HEK293 (cell line): ENCODE measurements around the gene CACNG3.

Experiments
- CTCF ChIA-PET: fragments of 350-600 bp; formaldehyde crosslinking; extraction: SDS; loops from one replicate; lab custom pipeline; 2021; ENCODE audit warnings: antibody characterized with exemption; lab: Yijun Ruan, JAX
- POLR2A ChIA-PET: fragments of 300-600 bp; formaldehyde crosslinking; extraction: SDS; loops from one replicate; lab custom pipeline; 2020; ENCODE audit warnings: antibody characterized with exemption, inconsistent platforms; lab: Yijun Ruan, JAX
- H3K27ac ChIP-seq: fragments of 200-500 bp; sonication (Bioruptor generic); 2 replicates; pipeline ENCODE4 v1.5.1; 2014; ENCODE audit warnings: low read depth, low read length, control low read depth, inconsistent platforms; ENCODE audit errors: extremely low read depth
- H3K36me3 ChIP-seq, 2 experiments: fragments of 200-500 bp in 1 of 2; sonication (Bioruptor generic) in 1 of 2; 1 replicate in 1 of 2; 2 replicates in 1 of 2; pipeline ENCODE4 v1.5.1; 2014 to 2017; ENCODE audit warnings: inconsistent platforms in 2 of 2, low read length in 2 of 2; ENCODE audit not compliant: control insufficient read depth in 2 of 2, insufficient read depth in 1 of 2
- H3K4me1 ChIP-seq: fragments of 200-500 bp; sonication (Bioruptor generic); 2 replicates; pipeline ENCODE4 v1.5.1; 2014; ENCODE audit warnings: mild to moderate bottlenecking, low read length, inconsistent platforms; ENCODE audit not compliant: control insufficient read depth, insufficient read depth
- H3K4me3 ChIP-seq: 2 replicates; pipeline ENCODE4 v1.5.1; 2011; ENCODE audit warnings: low read depth, mild to moderate bottlenecking, control low read depth, low read length, moderate library complexity
- H3K9me3 ChIP-seq: fragments of 200-500 bp; sonication (Bioruptor generic); 2 replicates; pipeline ENCODE4 v1.5.1; 2014; ENCODE audit warnings: low read depth, low read length, inconsistent platforms; ENCODE audit not compliant: control insufficient read depth, insufficient read depth
- HOXC10 ChIP-seq: sonication (generic); formaldehyde crosslinking; IDR thresholded peaks from 2 replicates; pipeline ENCODE4 v1.8.1; 2023; ENCODE audit warnings: mild to moderate bottlenecking, missing genetic modification reagents
- KLF10 ChIP-seq: fragments of 450-650 bp; IDR thresholded peaks from 2 replicates; pipeline ENCODE4 v1.5.1; 2018; ENCODE audit warnings: missing biosample characterization, mild to moderate bottlenecking, missing genetic modification characterization
- PRDM1 ChIP-seq: fragments of 450-650 bp; formaldehyde crosslinking; IDR thresholded peaks from 2 replicates; pipeline ENCODE4; 2016; ENCODE audit warnings: missing biosample characterization, missing genetic modification characterization
- REPIN1 ChIP-seq: fragments of 450-650 bp; formaldehyde crosslinking; IDR thresholded peaks from 2 replicates; pipeline ENCODE4 v1.5.1; 2017; ENCODE audit warnings: missing biosample characterization, missing genetic modification characterization, low read depth
- ZEB2 ChIP-seq: fragments of 450-650 bp; formaldehyde crosslinking; IDR thresholded peaks from 2 replicates; pipeline ENCODE4 v1.5.1; 2016; ENCODE audit warnings: missing biosample characterization, missing genetic modification characterization
- ZNF138 ChIP-seq: fragments of 450-650 bp; formaldehyde crosslinking; IDR thresholded peaks from 2 replicates; pipeline ENCODE4 v1.5.1; 2016; ENCODE audit warnings: missing biosample characterization, missing genetic modification characterization, borderline replicate concordance
- ZNF175 ChIP-seq: fragments of 450-650 bp; formaldehyde crosslinking; IDR thresholded peaks from 2 replicates; pipeline ENCODE4 v1.5.1; 2016; ENCODE audit warnings: missing biosample characterization, missing genetic modification characterization
- ZNF211 ChIP-seq: fragments of 450-650 bp; formaldehyde crosslinking; IDR thresholded peaks from 2 replicates; pipeline ENCODE4 v1.5.1; 2016; ENCODE audit warnings: low read depth, missing biosample characterization, missing genetic modification characterization
- ZNF23 ChIP-seq: fragments of 450-650 bp; formaldehyde crosslinking; IDR thresholded peaks from 2 replicates; pipeline ENCODE4 v1.5.1; 2016; ENCODE audit warnings: missing biosample characterization, missing genetic modification characterization, borderline replicate concordance
- ZNF366 ChIP-seq: fragments of 450-650 bp; formaldehyde crosslinking; conservative IDR thresholded peaks from 2 replicates; pipeline ENCODE4 v1.5.1; 2016; ENCODE audit warnings: missing biosample characterization, missing genetic modification characterization
- ZNF610 ChIP-seq: fragments of 450-650 bp; formaldehyde crosslinking; IDR thresholded peaks from 2 replicates; pipeline ENCODE4 v1.5.1; 2016; ENCODE audit warnings: missing biosample characterization, missing genetic modification characterization, borderline replicate concordance
- TF ChIP-seq, protein P1 (sequence below): fragments of 450-650 bp; formaldehyde crosslinking; IDR thresholded peaks from 2 replicates; pipeline ENCODE4 v1.5.1; 2016; ENCODE audit warnings: missing biosample characterization, missing genetic modification characterization
- TF ChIP-seq, protein P2 (sequence below): fragments of 450-650 bp; formaldehyde crosslinking; IDR thresholded peaks from 2 replicates; pipeline ENCODE4 v1.5.1; 2016; ENCODE audit warnings: missing biosample characterization, missing genetic modification characterization, borderline replicate concordance
- TF ChIP-seq, protein P3 (sequence below): fragments of 450-650 bp; formaldehyde crosslinking; IDR thresholded peaks from 2 replicates; pipeline ENCODE4 v1.5.1; 2017; ENCODE audit warnings: missing biosample characterization, missing genetic modification characterization
- TF ChIP-seq, protein P4 (sequence below): fragments of 450-650 bp; formaldehyde crosslinking; IDR thresholded peaks from 2 replicates; pipeline ENCODE4 v1.5.1; 2016; ENCODE audit warnings: missing biosample characterization, missing genetic modification characterization, borderline replicate concordance
- TF ChIP-seq, protein P5 (sequence below): fragments of 450-650 bp; formaldehyde crosslinking; IDR thresholded peaks from 2 replicates; pipeline ENCODE4 v1.5.0; 2017; ENCODE audit warnings: missing biosample characterization, missing genetic modification characterization, borderline replicate concordance

CACNG3 gene

DNA sequence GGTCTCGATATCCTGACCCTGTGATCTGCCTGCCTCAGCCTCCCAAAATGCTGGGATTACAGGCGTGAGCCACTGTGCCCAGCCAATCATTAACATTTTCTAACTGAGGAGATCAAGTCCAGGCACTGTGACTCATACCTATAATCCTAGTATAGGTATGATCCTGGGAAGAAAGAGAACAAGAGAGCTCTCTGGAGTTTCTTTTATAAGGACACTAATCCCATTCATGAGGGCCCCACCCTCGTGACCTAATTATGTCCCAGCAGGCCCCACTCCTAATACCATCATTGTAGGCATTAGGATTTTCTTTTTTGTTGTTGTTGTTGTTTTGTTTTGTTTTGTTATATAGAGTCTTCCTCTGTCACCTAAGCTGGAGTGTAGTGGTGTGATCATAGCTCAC lies 80.4 kb downstream of the CACNG3 start:
- TF ChIP-seq ZNF211 (tag by site-specific recombination), result no peak
- TF ChIP-seq HOXC10 (CRISPR knock-in tag), result no peak
- TF ChIP-seq KLF10 (tag by site-specific recombination), result no peak
- no peak for TF ChIP-seq ZEB2 (tag by site-specific recombination)
- TF ChIP-seq ZNF138 (tag by site-specific recombination), result no peak
- TF ChIP-seq, protein P1, sequence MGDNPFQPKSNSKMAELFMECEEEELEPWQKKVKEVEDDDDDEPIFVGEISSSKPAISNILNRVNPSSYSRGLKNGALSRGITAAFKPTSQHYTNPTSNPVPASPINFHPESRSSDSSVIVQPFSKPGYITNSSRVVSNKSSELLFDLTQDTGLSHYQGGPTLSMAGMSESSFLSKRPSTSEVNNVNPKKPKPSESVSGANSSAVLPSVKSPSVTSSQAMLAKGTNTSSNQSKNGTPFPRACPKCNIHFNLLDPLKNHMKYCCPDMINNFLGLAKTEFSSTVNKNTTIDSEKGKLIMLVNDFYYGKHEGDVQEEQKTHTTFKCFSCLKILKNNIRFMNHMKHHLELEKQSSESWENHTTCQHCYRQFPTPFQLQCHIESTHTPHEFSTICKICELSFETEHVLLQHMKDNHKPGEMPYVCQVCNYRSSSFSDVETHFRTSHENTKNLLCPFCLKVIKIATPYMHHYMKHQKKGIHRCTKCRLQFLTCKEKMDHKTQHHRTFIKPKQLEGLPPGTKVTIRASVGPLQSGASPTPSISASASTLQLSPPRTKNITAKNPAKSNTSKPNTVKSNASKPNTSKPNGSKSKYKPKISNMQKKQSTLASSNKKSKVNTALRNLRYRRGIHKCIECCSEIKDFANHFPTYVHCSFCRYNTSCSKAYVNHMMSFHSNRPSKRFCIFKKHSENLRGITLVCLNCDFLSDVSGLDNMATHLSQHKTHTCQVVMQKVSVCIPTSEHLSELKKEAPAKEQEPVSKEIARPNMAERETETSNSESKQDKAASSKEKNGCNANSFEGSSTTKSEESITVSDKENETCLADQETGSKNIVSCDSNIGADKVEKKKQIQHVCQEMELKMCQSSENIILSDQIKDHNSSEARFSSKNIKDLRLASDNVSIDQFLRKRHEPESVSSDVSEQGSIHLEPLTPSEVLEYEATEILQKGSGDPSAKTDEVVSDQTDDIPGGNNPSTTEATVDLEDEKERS (tag by site-specific recombination), result no peak
- no peak for TF ChIP-seq ZNF610 (tag by site-specific recombination)
- TF ChIP-seq, protein P2, sequence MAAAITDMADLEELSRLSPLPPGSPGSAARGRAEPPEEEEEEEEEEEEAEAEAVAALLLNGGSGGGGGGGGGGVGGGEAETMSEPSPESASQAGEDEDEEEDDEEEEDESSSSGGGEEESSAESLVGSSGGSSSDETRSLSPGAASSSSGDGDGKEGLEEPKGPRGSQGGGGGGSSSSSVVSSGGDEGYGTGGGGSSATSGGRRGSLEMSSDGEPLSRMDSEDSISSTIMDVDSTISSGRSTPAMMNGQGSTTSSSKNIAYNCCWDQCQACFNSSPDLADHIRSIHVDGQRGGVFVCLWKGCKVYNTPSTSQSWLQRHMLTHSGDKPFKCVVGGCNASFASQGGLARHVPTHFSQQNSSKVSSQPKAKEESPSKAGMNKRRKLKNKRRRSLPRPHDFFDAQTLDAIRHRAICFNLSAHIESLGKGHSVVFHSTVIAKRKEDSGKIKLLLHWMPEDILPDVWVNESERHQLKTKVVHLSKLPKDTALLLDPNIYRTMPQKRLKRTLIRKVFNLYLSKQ, result no peak
- TF ChIP-seq REPIN1 (tag by site-specific recombination), result no peak
- no peak for TF ChIP-seq ZNF23 (tag by site-specific recombination)
- no peak for TF ChIP-seq PRDM1 (tag by site-specific recombination)
- TF ChIP-seq, protein P3, sequence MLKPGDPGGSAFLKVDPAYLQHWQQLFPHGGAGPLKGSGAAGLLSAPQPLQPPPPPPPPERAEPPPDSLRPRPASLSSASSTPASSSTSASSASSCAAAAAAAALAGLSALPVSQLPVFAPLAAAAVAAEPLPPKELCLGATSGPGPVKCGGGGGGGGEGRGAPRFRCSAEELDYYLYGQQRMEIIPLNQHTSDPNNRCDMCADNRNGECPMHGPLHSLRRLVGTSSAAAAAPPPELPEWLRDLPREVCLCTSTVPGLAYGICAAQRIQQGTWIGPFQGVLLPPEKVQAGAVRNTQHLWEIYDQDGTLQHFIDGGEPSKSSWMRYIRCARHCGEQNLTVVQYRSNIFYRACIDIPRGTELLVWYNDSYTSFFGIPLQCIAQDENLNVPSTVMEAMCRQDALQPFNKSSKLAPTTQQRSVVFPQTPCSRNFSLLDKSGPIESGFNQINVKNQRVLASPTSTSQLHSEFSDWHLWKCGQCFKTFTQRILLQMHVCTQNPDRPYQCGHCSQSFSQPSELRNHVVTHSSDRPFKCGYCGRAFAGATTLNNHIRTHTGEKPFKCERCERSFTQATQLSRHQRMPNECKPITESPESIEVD (tag by site-specific recombination), result no peak
- POLR2A ChIA-PET, result no interaction called here

DNA sequence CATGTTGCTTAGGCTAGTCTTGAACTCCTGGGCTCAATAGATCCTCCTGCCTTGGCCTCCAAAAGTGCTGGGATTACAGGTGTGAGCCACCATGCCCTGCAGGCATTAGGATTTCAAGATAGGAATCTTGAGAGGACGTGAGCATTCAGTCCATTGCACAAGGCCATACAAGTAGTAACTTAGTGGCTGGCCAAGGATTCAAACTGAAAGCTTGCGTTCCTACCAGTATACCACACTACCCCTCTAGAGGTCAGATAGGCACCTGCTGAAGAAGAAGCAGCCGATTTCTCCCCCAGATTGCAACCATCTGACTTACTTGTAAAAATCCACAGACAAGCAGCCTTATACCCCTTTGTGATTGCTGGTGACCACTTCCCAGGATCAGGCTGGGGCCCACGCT lies 80.9 kb downstream of the CACNG3 start:
- Histone ChIP-seq H3K27ac (no peak overlapping the region), H3K9me3 (no peaks in the 10 kb centered on the region), H3K4me1 (no peaks in the 10 kb centered on the region), H3K36me3 (no peaks in the 10 kb centered on the region), H3K4me3 (no peak overlapping the region)
- ChIA-PET CTCF (interaction anchor here (0.7 kb wide), 1 partner anchor 290 kb away, joined by 3 read pairs; no protein-coding TSS in a partner anchor), POLR2A (no interaction called here)
- TF ChIP-seq, protein P3 (tag by site-specific recombination), result no peak
- TF ChIP-seq, protein P4, sequence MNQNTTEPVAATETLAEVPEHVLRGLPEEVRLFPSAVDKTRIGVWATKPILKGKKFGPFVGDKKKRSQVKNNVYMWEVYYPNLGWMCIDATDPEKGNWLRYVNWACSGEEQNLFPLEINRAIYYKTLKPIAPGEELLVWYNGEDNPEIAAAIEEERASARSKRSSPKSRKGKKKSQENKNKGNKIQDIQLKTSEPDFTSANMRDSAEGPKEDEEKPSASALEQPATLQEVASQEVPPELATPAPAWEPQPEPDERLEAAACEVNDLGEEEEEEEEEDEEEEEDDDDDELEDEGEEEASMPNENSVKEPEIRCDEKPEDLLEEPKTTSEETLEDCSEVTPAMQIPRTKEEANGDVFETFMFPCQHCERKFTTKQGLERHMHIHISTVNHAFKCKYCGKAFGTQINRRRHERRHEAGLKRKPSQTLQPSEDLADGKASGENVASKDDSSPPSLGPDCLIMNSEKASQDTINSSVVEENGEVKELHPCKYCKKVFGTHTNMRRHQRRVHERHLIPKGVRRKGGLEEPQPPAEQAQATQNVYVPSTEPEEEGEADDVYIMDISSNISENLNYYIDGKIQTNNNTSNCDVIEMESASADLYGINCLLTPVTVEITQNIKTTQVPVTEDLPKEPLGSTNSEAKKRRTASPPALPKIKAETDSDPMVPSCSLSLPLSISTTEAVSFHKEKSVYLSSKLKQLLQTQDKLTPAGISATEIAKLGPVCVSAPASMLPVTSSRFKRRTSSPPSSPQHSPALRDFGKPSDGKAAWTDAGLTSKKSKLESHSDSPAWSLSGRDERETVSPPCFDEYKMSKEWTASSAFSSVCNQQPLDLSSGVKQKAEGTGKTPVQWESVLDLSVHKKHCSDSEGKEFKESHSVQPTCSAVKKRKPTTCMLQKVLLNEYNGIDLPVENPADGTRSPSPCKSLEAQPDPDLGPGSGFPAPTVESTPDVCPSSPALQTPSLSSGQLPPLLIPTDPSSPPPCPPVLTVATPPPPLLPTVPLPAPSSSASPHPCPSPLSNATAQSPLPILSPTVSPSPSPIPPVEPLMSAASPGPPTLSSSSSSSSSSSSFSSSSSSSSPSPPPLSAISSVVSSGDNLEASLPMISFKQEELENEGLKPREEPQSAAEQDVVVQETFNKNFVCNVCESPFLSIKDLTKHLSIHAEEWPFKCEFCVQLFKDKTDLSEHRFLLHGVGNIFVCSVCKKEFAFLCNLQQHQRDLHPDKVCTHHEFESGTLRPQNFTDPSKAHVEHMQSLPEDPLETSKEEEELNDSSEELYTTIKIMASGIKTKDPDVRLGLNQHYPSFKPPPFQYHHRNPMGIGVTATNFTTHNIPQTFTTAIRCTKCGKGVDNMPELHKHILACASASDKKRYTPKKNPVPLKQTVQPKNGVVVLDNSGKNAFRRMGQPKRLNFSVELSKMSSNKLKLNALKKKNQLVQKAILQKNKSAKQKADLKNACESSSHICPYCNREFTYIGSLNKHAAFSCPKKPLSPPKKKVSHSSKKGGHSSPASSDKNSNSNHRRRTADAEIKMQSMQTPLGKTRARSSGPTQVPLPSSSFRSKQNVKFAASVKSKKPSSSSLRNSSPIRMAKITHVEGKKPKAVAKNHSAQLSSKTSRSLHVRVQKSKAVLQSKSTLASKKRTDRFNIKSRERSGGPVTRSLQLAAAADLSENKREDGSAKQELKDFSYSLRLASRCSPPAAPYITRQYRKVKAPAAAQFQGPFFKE (tag by site-specific recombination), result no peak
- TF ChIP-seq ZNF366 (tag by site-specific recombination) (no peak), ZNF175 (tag by site-specific recombination) (no peak)
- TF ChIP-seq, protein P5, sequence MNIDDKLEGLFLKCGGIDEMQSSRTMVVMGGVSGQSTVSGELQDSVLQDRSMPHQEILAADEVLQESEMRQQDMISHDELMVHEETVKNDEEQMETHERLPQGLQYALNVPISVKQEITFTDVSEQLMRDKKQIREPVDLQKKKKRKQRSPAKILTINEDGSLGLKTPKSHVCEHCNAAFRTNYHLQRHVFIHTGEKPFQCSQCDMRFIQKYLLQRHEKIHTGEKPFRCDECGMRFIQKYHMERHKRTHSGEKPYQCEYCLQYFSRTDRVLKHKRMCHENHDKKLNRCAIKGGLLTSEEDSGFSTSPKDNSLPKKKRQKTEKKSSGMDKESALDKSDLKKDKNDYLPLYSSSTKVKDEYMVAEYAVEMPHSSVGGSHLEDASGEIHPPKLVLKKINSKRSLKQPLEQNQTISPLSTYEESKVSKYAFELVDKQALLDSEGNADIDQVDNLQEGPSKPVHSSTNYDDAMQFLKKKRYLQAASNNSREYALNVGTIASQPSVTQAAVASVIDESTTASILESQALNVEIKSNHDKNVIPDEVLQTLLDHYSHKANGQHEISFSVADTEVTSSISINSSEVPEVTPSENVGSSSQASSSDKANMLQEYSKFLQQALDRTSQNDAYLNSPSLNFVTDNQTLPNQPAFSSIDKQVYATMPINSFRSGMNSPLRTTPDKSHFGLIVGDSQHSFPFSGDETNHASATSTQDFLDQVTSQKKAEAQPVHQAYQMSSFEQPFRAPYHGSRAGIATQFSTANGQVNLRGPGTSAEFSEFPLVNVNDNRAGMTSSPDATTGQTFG, result no peak

More for the DNA sequence above, 80.4 kb downstream of the CACNG3 start:
- CTCF ChIA-PET, result no interaction called here
- Histone ChIP-seq H3K9me3 (no peaks in the 10 kb centered on the region), H3K4me3 (no peak overlapping the region), H3K36me3 (no peaks in the 10 kb centered on the region), H3K27ac (no peak overlapping the region), H3K4me1 (no peaks in the 10 kb centered on the region)
